ENCODE results near the gene NR3C1.

Gene NR3C1

GRCh38 chr5:143311428-143311827, 92.1 kb downstream of the NR3C1 start:
- no peak for DNase-seq (ENCODE audit: low spot score)

GRCh38 chr5:143309661-143310431, 93.6 kb downstream of the NR3C1 start:
- no peak for DNase-seq (ENCODE audit: low spot score)

GRCh38 chr5:143308731-143309130, 94.8 kb downstream of the NR3C1 start:
- DNase-seq (ENCODE audit: low spot score): no peak

- no peak for DNase-seq (ENCODE audit: low spot score)
Measured at GRCh38 chr5:143306040-143306439, 97.4 kb downstream of the NR3C1 start.

GRCh38 chr5:143304836-143305475, 98.5 kb downstream of the NR3C1 start:
- DNase-seq (ENCODE audit: low spot score): no peak

GRCh38 chr5:143302341-143303045, 101.0 kb downstream of the NR3C1 start:
- DNase-seq (ENCODE audit: low spot score): no peak

- no peak for DNase-seq (ENCODE audit: low spot score)
Measured at GRCh38 chr5:143297756-143298155, 105.7 kb downstream of the NR3C1 start.

- DNase-seq (ENCODE audit: low spot score): no peak
Measured at GRCh38 chr5:143290125-143290524, 113.4 kb downstream of the NR3C1 start.

- DNase-seq (ENCODE audit: low spot score): no peak
Measured at GRCh38 chr5:143284521-143284920, 119.0 kb downstream of the NR3C1 start.

- DNase-seq (ENCODE audit: low spot score): no peak
Measured at GRCh38 chr5:143284002-143284401, 119.5 kb downstream of the NR3C1 start.

- DNase-seq (ENCODE audit: low spot score): no peak
Measured at GRCh38 chr5:143281226-143281625, 122.3 kb downstream of the NR3C1 start.

- no peak for DNase-seq (ENCODE audit: low spot score)
Measured at GRCh38 chr5:143279698-143280097, 123.8 kb downstream of the NR3C1 start.

GRCh38 chr5:143277536-143277935, 126.0 kb downstream of the NR3C1 start:
- no peak for DNase-seq (ENCODE audit: low spot score)

- no peak for DNase-seq (ENCODE audit: low spot score)
Measured at GRCh38 chr5:143275512-143276363, 127.7 kb downstream of the NR3C1 start.

- no peak for DNase-seq (ENCODE audit: low spot score)
Measured at GRCh38 chr5:143274952-143275351, 128.5 kb downstream of the NR3C1 start.

- DNase-seq (ENCODE audit: low spot score): no peak
Measured at GRCh38 chr5:143271431-143271830, 132.1 kb downstream of the NR3C1 start.

- DNase-seq (ENCODE audit: low spot score): no peak
Measured at GRCh38 chr5:143268388-143268787, 135.1 kb downstream of the NR3C1 start.

GRCh38 chr5:143267186-143267585, 136.3 kb downstream of the NR3C1 start:
- DNase-seq (ENCODE audit: low spot score): no peak

GRCh38 chr5:143265995-143266394, 137.5 kb downstream of the NR3C1 start:
- no peak for DNase-seq (ENCODE audit: low spot score)

- no peak for DNase-seq (ENCODE audit: low spot score)
Measured at GRCh38 chr5:143263272-143263810, 140.1 kb downstream of the NR3C1 start.

GRCh38 chr5:143262393-143263174, 140.9 kb downstream of the NR3C1 start:
- DNase-seq (ENCODE audit: low spot score): no peak
